Measurements from ENCODE around the gene ETV6.

ETV6 gene

DNA sequence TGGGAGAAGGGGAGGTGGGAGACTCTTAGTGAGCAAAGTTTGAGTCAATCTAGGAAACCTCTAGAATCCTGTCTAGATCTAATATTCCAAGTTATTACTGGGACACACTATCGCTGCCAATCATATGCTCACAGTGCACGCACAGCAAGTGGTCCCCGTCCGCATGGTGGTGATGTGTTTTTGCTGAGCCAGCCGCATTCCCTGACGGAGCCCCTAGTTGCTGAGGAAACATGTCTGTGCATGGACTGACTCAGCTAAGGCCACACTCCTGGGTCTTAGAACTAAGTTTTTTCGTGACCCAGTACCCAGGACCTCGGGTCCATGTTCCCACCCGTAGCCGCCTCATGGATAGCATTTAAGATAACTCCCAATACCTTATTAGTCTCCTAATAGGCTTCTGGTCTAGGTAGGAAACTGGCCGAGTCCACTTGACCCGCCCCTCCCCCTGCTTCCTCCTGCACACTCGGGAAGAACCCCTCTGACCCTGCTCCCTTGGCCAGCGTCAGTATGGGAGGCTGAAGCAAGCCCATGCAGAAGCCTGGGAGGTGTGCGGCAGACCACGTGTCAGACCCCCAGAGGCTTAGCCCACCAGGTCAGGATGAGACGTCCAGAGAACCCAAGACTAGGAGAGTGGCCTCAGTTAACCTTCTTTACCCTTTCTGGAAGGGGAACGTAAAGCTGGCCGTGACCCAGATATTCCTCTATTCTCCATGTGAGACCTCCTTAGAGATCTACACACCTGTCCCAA is 200.5 kb downstream of the ETV6 start:
- no peak for DNase-seq

- DNase-seq, result no peak
Measured at GRCh38 chr12:11853126-11853525, 203.7 kb downstream of the ETV6 start.

- peak in 2 of 56 donors; percentile 24 to 28 for DNase-seq
Measured at GRCh38 chr12:11854011-11854499, 204.6 kb downstream of the ETV6 start.

- DNase-seq, result peak in 1 of 56 donors; percentile 10
Measured at GRCh38 chr12:11855983-11856374, 206.5 kb downstream of the ETV6 start.

DNA sequence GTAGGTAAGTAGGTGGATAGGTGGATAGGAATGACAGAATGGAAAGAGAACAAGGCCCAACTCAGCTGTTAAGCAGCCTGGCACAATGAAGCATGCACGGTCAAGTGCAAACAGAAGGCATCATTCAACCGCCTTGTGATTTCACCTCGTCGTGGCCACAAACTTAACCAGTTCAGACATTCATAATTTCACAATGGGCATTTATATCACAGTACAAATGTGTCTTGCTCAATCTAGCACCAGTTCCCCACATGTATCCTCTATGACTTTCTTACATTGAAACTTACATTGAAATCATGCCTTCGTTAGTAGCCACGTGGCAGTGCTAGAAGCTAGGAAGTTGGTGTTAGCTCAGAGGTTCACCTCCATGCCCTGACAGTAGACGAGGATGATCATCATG is 207.5 kb downstream of the ETV6 start:
- peak in 1 of 56 donors; percentile 70 for DNase-seq

DNA sequence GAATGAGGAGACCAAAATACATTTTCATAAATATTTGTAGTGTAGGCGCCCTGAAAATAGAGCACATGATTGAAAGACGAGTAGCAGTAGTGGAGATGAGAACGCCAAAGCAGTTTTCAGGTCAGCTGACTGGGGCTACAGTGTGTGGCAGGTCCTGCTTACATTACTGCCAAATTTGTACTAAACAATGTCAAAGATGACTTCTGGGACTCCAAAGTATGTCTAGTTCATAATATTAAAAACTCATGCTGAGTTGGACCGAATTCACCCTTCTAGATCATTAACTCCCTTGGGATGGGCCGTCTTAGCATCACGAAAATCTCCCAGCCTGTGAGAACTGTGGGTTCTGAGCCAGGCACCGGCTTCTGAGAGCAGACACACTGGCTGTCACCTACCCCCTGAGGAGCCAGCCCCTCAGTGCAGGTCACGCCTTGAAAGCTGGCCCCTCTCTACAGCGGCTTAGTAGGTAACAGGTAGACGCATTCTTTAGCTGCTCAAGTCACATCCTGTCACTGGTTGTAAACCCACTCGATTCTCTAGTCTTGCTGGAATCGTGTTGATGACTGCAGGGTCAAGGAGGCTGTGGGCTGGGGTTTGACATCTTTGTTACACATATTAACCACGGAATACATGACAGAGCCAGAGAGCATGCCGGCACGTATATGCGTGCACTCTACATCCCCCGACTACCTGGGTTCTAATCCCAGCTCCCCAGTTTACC is 210.4 kb downstream of the ETV6 start:
- no peak for DNase-seq

- no peak for DNase-seq
Measured at GRCh38 chr12:11861155-11861863, 211.8 kb downstream of the ETV6 start.

- no peak for DNase-seq
Measured at GRCh38 chr12:11861864-11862600, 212.6 kb downstream of the ETV6 start.

DNA sequence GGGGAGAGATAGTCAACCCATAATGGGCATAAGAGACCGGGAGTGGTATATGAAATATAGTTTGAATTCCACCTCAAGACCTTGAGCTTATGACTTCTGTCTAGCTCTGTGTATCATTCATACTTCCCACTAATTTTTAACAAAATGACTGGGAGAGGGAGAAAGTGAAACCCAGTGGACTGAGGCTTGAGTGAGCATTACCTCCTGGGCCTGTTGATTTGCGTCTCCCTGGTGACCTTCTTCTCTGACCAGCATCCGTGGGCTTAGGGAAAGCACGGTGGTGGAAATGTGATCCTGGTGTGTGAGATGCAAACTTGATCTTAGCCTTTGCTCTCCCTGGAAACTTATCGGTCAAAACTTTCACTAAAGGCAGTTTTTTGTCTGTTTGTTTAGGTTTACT is 213.3 kb downstream of the ETV6 start:
- DNase-seq, result peak in 2 of 56 donors; percentile 9 to 29

DNA sequence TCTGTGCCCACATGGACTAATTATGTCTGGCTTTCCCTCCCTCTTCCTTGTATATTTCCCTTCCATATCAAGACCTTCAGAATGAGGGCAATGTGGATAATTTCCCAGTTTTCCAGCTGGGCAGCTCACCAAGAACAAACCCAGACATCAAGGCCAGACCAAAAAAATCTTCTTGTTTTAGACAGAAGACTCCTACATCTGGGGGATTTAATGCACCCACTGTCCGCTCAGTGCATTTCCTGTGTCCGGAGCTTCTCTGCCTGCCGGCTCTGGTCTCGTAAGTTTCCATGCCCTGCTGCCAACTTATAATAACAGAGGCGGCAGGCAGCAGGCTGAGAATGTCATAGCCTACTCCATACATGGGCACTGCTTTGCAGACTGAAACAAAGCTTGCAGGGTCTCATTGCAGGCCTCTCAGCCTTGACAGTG is 214.0 kb downstream of the ETV6 start:
- DNase-seq, result peak in 19 of 56 donors; percentile 5 to 43 (median 17)

GRCh38 chr12:11863988-11864387 is 214.5 kb downstream of the ETV6 start:
- DNase-seq, result no peak

DNA sequence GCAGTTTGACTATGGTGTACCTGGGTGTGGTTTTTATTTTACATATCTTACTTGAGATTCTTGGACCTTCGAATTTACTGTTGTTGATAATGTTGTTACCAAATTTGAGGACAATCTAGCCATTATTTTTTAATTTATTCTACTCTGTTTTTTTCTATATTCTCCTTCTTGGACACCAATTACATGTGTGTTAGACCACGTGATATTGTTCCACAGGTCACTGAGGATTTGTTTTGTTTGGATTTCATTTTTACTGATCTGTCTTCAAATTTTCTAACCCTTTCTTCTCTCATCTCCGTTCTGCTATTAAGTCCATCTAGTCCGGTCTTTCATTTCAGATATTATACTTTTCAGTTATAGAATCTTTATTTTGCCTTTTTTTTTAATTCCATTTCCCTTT is 216.3 kb downstream of the ETV6 start:
- no peak for DNase-seq

- DNase-seq, result no peak
Measured at GRCh38 chr12:11868027-11868426, 218.6 kb downstream of the ETV6 start.

DNA sequence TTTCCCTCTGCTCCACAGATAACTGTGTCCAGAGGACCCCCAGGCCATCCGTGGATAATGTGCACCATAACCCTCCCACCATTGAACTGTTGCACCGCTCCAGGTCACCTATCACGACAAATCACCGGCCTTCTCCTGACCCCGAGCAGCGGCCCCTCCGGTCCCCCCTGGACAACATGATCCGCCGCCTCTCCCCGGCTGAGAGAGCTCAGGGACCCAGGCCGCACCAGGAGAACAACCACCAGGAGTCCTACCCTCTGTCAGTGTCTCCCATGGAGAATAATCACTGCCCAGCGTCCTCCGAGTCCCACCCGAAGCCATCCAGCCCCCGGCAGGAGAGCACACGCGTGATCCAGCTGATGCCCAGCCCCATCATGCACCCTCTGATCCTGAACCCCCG is 219.9 kb downstream of the ETV6 start:
- DNase-seq, result no peak

- no peak for DNase-seq
Measured at GRCh38 chr12:11870041-11870451, 220.6 kb downstream of the ETV6 start.

DNA sequence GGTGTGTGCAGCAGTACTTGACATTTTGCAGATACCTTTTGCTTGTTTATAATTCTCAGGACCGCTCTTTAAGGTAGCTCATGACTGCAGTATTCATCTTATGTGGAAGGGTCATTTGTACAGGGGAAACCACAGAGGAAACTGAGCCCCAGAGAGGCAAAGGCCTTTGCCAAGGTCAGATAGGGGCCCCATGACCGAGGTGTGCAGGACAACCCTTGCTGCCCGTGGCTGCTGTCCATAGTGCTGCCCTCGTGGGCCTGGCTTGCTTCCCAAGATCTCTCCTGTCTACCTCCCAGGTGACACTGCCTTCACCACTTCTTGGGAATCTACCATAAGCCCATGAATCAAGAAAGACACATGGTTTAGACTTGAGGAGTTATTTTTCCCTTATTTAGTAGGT is 222.6 kb downstream of the ETV6 start:
- no peak for DNase-seq

- DNase-seq, result no peak
Measured at GRCh38 chr12:11875414-11875935, 226.0 kb downstream of the ETV6 start.

- DNase-seq, result no peak
Measured at GRCh38 chr12:11876307-11876706, 226.8 kb downstream of the ETV6 start.

DNA sequence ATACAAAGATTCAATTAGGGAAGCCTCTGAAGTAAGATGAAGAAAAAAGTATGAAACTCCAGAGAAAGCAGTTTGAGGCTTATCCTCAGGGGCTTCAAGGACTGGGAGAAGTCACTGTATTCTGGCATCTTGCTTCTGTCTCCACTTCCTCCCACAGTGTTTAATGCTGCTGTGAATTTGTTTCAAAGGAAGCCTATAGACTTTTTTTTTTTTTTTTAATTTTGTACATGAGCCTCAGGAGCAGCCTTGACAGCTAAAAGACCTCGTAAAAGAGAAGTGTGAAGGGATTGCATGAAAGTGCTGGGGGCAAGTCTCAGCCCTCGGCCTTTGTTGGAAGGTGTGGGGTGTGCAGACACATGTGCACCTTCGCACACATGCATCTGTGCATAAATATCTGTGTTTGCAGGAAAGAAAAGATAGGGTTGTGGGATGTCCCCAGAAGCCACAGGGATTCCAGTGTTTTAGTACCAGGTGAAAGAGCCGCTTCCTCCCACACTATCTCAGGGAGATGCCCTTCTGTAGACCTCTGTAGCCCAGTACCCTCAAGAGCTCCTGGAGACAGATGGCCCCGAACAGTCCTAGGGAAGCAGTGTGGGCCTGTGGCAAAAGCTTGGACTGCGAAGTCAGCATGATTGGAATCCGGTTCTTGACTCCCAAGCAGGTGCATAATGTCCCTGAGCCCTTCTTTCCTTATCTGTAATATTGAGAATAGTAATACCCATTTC is 227.8 kb downstream of the ETV6 start:
- no peak for DNase-seq
